AG10803 (cell line): ENCODE results near the gene MATN3.
"Not testable (repeated sequence)": the region's sequence is repeated elsewhere in the genome, so short reads cannot be mapped to it uniquely, and the experiment has no call there.

ENCODE experiments used
- DNase-seq: peaks from one replicate; pipeline ENCODE4 v3.0.0; 2010; ENCODE audit warnings: low read depth
- H3K4me3 ChIP-seq: 2 replicates; pipeline ENCODE4 v1.5.1; 2011; ENCODE audit warnings: mild to moderate bottlenecking, low read length, control low read depth
- TF ChIP-seq, protein P1 (sequence below): conservative IDR thresholded peaks from 2 replicates; pipeline ENCODE4 v1.5.1; 2011; ENCODE audit warnings: mild to moderate bottlenecking, low read length, control low read depth, inconsistent platforms

Gene MATN3

DNA sequence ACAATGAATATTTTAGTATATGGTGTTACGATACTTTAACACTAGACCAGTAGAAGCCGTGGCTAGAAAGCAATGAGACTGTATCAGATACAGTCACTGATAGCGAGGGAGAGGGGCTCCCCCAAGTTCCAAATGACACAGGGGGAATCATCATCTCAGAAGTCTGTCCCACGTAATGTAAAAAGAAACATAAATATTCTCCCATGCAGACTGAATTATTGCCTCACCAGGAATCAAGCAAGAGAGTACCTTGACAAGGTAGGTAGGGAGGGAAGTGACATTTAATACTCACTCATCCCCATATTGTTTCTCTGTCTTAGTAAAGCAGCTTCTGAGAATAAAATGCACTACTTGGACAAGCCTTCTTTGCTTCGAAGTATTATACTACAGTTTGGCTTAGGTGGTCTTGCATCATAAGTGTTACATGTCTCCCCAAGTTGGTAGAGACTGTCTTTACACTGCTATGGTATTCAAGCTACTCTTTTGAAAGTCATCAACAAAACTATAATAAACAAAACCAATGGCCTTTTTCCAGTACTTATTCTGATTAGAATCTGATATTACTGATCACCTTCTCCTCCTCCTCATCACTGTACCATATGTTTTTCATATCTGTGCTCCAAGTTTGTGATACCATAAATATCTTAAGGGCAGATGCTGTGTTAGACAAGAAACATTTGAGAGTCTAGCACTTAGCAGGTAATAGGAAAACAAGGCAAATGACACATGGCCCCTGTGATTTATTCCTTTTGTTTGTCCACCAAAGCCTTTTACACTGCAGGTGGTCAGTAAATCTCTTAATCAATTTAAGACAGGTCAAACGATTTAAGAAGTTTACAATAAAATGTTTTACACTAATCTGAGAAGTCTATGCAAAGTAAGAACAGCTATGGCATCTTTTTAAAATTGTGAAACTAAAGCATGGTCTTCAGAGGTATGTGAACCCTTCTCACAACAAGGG is 36.3 kb upstream of the MATN3 start:
- TF ChIP-seq, protein P1, sequence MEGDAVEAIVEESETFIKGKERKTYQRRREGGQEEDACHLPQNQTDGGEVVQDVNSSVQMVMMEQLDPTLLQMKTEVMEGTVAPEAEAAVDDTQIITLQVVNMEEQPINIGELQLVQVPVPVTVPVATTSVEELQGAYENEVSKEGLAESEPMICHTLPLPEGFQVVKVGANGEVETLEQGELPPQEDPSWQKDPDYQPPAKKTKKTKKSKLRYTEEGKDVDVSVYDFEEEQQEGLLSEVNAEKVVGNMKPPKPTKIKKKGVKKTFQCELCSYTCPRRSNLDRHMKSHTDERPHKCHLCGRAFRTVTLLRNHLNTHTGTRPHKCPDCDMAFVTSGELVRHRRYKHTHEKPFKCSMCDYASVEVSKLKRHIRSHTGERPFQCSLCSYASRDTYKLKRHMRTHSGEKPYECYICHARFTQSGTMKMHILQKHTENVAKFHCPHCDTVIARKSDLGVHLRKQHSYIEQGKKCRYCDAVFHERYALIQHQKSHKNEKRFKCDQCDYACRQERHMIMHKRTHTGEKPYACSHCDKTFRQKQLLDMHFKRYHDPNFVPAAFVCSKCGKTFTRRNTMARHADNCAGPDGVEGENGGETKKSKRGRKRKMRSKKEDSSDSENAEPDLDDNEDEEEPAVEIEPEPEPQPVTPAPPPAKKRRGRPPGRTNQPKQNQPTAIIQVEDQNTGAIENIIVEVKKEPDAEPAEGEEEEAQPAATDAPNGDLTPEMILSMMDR: no peak
- peak overlapping the region; percentile 70 for H3K4me3 ChIP-seq
- no peak for DNase-seq

DNA sequence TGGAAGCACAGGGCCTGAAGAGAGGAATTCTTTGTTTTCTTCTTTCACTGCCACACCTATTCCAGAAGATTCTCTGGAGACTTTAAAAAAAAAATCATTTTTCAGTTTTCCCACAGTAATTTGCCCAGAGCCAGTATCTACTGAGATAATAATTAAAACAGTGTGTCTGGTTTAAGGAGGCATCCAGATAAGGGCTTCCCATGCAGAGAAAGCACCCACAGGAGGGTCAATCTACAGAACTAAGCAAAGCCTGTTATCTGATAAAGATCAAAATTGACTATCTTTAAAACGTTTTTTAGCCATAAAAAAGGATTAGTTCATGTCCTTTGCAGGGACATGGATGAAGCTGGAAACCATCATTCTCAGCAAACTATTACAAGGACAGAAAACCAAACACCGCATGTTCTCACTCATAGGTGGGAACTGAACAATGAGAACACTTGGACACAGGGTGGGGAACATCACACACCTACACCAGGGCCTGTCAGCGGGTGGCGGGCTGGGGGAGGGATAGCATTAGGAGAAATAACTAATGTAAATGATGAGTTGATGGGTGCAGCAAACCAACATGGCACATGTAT is 33.3 kb upstream of the MATN3 start:
- not testable (repeated sequence) for DNase-seq, H3K4me3 ChIP-seq

DNA sequence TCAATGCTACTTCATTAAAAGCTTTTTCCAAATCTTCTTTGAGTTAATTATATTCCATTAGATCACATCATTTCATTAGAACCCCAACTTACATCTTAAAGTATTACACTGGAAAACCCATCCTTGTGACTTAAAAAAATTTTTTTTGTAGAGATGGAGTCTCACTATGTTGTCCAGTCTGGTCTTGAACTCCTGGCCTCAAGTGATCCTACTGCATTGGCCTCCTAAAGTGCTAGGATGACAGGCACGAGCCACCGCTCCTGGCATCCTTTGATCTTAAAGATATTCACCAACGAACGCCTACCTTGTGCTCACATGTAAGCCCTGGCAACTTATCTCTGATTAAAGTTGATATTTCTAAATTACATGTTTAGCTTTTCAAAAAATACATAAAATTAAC is 32.3 kb upstream of the MATN3 start:
- H3K4me3 ChIP-seq: no peak overlapping the region
- DNase-seq: no peak
- TF ChIP-seq, protein P1: no peak

- TF ChIP-seq, protein P1: no peak
- H3K4me3 ChIP-seq: no peak overlapping the region
- DNase-seq: no peak
These were observed 30.1 kb upstream of the MATN3 start for GRCh38 chr2:20042531-20042930.

GRCh38 chr2:20040489-20041172 is 28.2 kb upstream of the MATN3 start:
- TF ChIP-seq, protein P1: no peak
- no peak for DNase-seq
- no peak overlapping the region for H3K4me3 ChIP-seq

- no peak overlapping the region for H3K4me3 ChIP-seq
- TF ChIP-seq, protein P1: no peak
- no peak for DNase-seq
These were observed 25.2 kb upstream of the MATN3 start for GRCh38 chr2:20037660-20038059.

DNA sequence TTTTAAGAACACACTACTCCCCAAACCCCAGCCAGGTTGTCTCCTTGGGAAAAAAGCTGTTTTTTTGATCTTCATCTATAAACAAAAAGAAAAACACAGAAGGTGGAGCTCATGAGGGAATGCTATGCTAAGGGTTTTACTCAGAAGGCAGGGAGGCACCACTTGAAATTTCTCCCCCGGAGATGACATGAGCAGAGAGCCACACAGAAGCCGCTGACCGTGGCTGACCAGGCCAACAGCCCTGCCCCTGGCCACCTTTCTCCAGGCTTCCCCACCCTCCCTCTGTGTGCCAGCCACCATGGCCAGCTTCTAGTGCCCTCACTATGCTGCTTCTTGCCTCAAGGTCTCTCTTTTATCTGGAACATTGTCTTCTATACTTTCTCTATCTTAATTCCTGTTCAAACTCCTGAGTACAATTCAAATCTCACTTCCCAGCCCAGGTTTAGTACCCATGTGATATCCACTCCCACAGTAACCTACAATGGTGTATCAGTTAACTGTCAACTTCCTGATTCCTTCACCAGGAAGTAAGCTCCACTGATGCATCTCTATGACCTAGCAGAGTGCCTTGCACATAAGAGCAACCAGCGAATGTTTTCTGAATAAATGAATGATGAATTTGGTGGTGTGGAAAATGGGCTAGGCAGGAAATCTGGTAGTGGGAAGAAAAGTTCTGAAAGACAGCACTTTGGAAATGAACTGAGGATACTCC is 23.6 kb upstream of the MATN3 start:
- TF ChIP-seq, protein P1: no peak
- H3K4me3 ChIP-seq: no peak overlapping the region
- no peak for DNase-seq
